Stimulated activated CD8-positive, alpha-beta memory T cell treated with anti-CD3 and anti-CD28 coated beads, Interleukin-15, amount 100 ng/mL, for 1 hour (primary cell): ENCODE measurements around the gene JCAD.
"Not testable (repeated sequence)": the region's sequence is repeated elsewhere in the genome, so short reads cannot be mapped to it uniquely, and the experiment has no call there.

Experiments
- DNase-seq: peaks from one replicate; pipeline ENCODE4 v3.0.0-alpha.2; 2020; ENCODE audit warnings: low read depth

JCAD gene

GRCh38 chr10:30059209-30060107, at the start of gene JCAD:
Gene JCAD, minus strand, starts transcription at chr10:30059586. Its CDS starts 11,774 bp downstream, at chr10:30047812.
- DNase-seq = no peak

- no peak for DNase-seq
Measured at GRCh38 chr10:30106987-30107386, 47.6 kb upstream of the JCAD start.

GRCh38 chr10:30103595-30104320, 44.4 kb upstream of the JCAD start:
- DNase-seq = no peak

GRCh38 chr10:30099706-30100105, 40.3 kb upstream of the JCAD start:
- not testable (repeated sequence) for DNase-seq

- DNase-seq = no peak
Measured at GRCh38 chr10:30099101-30099500, 39.7 kb upstream of the JCAD start.

GRCh38 chr10:30098629-30099028, 39.2 kb upstream of the JCAD start:
- DNase-seq = no peak

- DNase-seq = no peak
Measured at GRCh38 chr10:30096564-30096963, 37.2 kb upstream of the JCAD start.

GRCh38 chr10:30095631-30096422, 36.4 kb upstream of the JCAD start:
- no peak for DNase-seq

GRCh38 chr10:30094601-30095000, 35.2 kb upstream of the JCAD start:
- DNase-seq = no peak

- DNase-seq = no peak
Measured at GRCh38 chr10:30093303-30093950, 34.0 kb upstream of the JCAD start.

- DNase-seq = no peak
Measured at GRCh38 chr10:30092151-30092790, 32.9 kb upstream of the JCAD start.

GRCh38 chr10:30091136-30091535, 31.8 kb upstream of the JCAD start:
- DNase-seq = no peak

GRCh38 chr10:30088178-30088577, 28.8 kb upstream of the JCAD start:
- no peak for DNase-seq

- DNase-seq = no peak
Measured at GRCh38 chr10:30083934-30084333, 24.5 kb upstream of the JCAD start.

GRCh38 chr10:30081182-30081581, 21.8 kb upstream of the JCAD start:
- no peak for DNase-seq

- no peak for DNase-seq
Measured at GRCh38 chr10:30080161-30080560, 20.8 kb upstream of the JCAD start.

- DNase-seq = no peak
Measured at GRCh38 chr10:30079408-30079807, 20.0 kb upstream of the JCAD start.

GRCh38 chr10:30075481-30075880, 16.1 kb upstream of the JCAD start:
- no peak for DNase-seq

GRCh38 chr10:30074933-30075332, 15.5 kb upstream of the JCAD start:
- DNase-seq = no peak

GRCh38 chr10:30074090-30074489, 14.7 kb upstream of the JCAD start:
- no peak for DNase-seq

GRCh38 chr10:30073767-30074060, 14.3 kb upstream of the JCAD start:
- no peak for DNase-seq
